NT2/D1 (cell line): Measurements from ENCODE around the gene C20orf202.

Source experiments
- DNase-seq: peaks from one replicate; pipeline ENCODE4 v3.0.0-alpha.2; 2011; ENCODE audit warnings: low read depth, low spot score
- H3K27me3 ChIP-seq: 2 replicates; pipeline ENCODE4 v1.6.0; 2011; ENCODE audit warnings: mild to moderate bottlenecking; ENCODE audit not compliant: insufficient read length, insufficient read depth
- H3K36me3 ChIP-seq: 2 replicates; pipeline ENCODE4 v1.6.1; 2011; ENCODE audit warnings: mild to moderate bottlenecking, low read length, mixed read lengths; ENCODE audit not compliant: insufficient read depth, insufficient read length
- H3K4me1 ChIP-seq: 2 replicates; pipeline ENCODE4 v1.5.1; 2011; ENCODE audit not compliant: insufficient read depth, insufficient read length
- H3K4me3 ChIP-seq: 2 replicates; pipeline ENCODE4 v1.5.1; 2011; ENCODE audit warnings: low read depth; ENCODE audit not compliant: insufficient read length
- H3K9ac ChIP-seq: 2 replicates; pipeline ENCODE4 v1.6.0; 2011; ENCODE audit warnings: low read depth; ENCODE audit not compliant: insufficient read length
- H3K9me3 ChIP-seq: 2 replicates; pipeline ENCODE4 v1.5.1; 2011; ENCODE audit warnings: mild to moderate bottlenecking, low read length; ENCODE audit not compliant: insufficient read depth
- SUZ12 ChIP-seq: IDR thresholded peaks from 2 replicates; pipeline ENCODE4 v1.6.1; 2011; ENCODE audit not compliant: insufficient read length, insufficient read depth; ENCODE audit errors: extremely low read depth
- YY1 ChIP-seq: IDR thresholded peaks from 2 replicates; pipeline ENCODE4 v1.6.1; 2011; ENCODE audit not compliant: insufficient read length, insufficient read depth
- ZNF274 ChIP-seq: IDR thresholded peaks from 2 replicates; pipeline ENCODE4 v1.6.1; 2011; ENCODE audit warnings: mild to moderate bottlenecking, low read depth, low read length

The C20orf202 gene

DNA sequence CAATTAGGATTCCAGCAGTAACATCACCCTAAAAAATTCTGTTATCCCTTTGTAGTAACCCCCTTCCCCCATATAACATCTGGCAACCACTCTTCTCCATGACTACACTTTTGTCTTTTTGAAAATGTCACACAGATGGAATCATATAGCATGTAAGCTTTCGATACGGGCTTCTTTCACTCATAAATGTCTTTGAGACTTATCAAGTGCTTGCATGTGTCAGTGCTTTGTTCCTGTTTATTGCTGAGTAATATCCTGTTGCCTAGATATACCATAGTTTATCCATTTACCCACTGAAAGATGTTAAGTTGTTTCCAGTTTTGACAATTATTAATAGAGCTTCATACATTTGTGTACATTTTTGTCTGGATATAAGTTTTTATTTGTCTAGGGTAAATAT lies 52.4 kb downstream of the C20orf202 start:
- H3K4me1 ChIP-seq: no peaks in the 10 kb centered on the region
- no peaks in the 10 kb centered on the region for H3K36me3 ChIP-seq
- H3K27me3 ChIP-seq: peaks cover 19% of the 10 kb centered on the region
- TF ChIP-seq ZNF274 (no peak), SUZ12 (no peak), YY1 (no peak)
- H3K4me3 ChIP-seq: no peak overlapping the region
- no peak for DNase-seq
- H3K9me3 ChIP-seq: peaks cover 6% of the 10 kb centered on the region; the same call in 1 of the 2 replicates
- no peak overlapping the region for H3K9ac ChIP-seq
